IPS-11a (cell line): Measurements from ENCODE around the gene GRIK1.

Experiments
- H3K4me3 ChIP-seq: one replicate; pipeline ENCODE4 v1.5.1; 2013; ENCODE audit warnings: low read depth, low read length, control low read depth

Gene GRIK1

DNA sequence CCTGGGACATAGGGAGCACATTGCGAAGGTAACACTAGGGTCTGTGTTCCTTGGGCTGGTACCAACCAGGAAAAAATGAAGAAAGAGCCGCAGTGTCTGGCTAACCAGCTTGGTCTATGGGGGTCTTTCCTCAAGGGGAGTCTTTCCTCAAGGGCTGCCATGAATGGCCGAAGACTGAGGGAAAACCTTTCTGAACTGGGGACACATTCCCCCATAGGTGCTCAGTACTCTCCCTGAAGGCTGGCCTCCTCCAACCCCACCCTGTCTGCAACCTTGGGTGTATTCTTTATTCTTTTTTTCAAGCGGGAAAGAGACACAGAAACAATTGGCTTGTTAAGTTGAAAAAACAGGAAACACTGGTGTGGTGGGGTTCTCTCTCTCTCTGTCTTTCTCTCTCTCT lies 440.6 kb downstream of the GRIK1 start:
- H3K4me3 ChIP-seq = no peak overlapping the region

- H3K4me3 ChIP-seq = no peak overlapping the region
Measured at GRCh38 chr21:29496337-29496736, 443.5 kb downstream of the GRIK1 start.

- no peak overlapping the region for H3K4me3 ChIP-seq
Measured at GRCh38 chr21:29490016-29490415, 449.8 kb downstream of the GRIK1 start.

GRCh38 chr21:29487154-29487553 lies 452.6 kb downstream of the GRIK1 start:
- no peak overlapping the region for H3K4me3 ChIP-seq
